ENCODE results near the gene SETDB1.

The SETDB1 gene

GRCh38 chr1:151006327-151007052 lies 80.3 kb downstream of the SETDB1 start, which contains the start of gene MINDY1:
Gene MINDY1 (minus strand): TSS chr1:151006902. CDS start chr1:151002617, 4,285 bp downstream.
- DNase-seq, result peak; percentile 80

DNA sequence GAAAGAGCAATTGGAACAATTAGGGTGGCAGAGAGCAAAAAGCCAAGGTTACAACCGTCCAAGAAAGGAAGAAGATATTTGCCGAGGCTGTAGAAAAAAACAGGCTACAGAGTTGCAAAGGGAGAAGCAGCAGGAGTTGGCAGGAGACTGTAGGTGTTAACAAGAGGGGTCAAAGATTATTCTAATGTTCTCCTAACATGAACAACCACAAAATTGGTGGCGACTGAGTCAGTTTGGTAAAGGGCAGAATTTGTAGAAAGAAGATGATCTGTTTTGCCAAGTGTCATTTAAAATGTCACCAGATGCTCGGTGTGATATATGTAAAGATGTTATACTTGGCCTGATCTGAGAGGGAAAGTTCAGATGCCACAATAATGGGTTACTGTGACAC lies 81.7 kb downstream of the SETDB1 start:
- no peak for DNase-seq

DNA sequence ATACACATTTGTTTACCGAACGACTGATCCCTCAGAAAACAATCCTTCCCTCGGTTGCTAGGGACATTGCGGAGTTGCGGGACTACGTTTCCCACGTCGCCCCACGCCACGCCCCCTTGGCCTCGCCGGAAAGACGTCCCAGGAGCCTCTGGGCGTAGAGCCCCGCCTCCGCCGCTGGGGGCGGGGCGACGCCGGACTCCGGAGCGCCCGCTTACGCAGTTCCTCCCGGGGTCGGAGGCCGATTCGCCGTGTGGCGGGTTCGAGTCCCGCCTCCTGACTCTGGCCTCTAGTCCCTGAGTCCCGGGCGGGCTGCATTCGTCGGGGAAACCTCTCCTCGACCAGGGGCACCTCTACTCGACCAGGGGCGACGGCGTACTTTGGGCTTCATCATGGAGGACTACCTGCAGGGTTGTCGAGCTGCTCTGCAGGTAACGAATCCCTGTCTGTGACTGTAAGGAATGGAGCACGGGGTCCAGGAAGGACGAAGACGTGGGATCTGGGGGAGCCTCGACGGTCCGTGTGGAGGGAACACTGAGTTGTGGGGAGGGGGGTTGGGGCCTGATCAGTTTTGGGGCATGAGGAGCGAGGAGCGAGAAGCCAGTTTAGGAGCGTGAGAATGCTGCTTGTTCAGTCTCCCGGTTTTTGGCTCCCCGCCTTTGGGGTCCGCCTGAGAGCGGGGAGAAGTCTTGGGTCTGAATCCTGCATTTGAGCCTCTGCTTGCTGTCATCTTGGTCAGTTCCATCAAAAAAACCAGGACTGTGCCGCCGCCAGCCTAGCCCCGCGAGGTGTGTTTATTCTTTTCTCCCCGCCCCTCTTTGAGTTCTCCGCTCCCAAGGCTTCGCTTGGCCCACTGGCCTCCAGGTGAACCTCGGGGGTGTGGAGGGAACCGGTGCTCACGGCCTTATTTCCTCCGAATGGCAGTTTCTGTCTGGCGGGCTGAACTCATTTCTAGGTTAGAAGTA lies 82.4 kb downstream of the SETDB1 start, which contains the start of gene PRUNE1:
Gene PRUNE1, plus strand, starts transcription at position 206 of the 962 bp plus-strand sequence. Its CDS starts 184 bp downstream, at position 390.
- peak; percentile 97 for DNase-seq

GRCh38 chr1:151009206-151009587 lies 83.0 kb downstream of the SETDB1 start:
- DNase-seq, result no peak

DNA sequence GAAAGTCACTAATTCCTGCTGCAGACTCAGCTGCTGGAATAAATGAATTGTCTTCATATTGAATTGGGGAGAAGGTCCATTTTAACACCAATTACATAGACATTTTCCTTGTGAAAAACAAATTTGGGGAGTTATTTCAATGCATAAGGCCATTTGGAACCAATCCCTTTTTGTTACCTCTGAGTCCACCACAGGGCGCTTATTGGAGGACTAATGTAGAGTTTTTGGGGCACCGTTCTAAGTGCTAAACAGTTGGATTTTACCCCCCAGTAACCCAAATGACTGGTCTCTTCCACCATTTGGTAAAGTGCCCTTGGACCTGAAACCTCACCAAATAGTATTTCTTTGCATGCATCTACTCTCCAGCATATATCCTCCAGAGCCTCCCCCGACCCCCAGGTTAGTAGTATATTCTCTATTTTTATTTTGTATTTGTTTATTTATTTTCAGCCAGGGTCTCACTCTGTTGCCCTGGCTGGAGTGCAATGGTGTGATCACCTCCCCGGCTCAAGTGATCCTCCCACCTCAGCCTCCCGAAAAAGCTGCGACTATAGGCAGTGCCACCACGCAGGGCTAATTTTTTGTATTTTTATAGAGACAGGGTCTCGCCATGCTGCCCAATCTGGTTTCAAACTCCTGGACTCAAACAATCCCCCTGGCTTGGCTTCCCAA lies 83.6 kb downstream of the SETDB1 start:
- DNase-seq, result no peak

- DNase-seq, result no peak
Observed at GRCh38 chr1:151010346-151010726, 84.2 kb downstream of the SETDB1 start.

- DNase-seq, result no peak
Observed at GRCh38 chr1:151011154-151011850, 85.1 kb downstream of the SETDB1 start.

DNA sequence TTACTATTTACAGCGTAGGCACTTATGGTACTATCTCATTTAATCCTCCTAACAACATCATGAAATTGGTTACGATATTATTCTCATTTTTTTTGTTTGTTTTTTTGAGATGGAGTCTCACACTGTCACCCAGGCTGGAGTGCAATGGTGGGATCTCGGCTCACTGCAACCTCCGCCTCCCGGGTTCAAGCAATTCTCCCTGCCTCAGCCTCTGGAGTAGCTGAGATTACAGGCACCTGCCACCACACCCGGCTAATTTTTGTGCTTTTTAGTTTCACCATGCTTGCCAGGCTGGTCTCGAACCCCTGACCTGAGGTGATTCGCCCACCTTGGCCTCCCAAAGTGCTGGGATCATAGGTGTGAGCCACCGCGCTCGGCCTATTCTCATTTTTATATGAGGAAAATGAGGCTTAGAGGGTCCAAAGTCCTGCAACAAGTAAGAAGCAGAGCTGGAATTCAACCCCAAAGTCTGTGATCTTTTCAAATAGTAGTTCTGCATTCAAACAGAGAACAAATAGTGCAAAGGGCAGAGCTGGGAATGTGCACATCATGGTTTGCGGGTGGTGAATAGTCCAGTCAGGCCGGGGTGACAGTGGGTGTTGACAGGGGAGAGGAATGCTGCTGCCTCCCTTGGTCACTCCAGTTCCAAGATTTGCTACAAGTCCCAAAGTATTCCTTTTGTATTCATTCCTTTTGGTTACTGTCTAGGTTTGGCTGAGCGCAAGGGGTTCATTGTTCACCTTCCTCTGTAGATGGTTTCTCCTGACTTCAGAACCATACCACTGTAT lies 86.7 kb downstream of the SETDB1 start:
- no peak for DNase-seq

DNA sequence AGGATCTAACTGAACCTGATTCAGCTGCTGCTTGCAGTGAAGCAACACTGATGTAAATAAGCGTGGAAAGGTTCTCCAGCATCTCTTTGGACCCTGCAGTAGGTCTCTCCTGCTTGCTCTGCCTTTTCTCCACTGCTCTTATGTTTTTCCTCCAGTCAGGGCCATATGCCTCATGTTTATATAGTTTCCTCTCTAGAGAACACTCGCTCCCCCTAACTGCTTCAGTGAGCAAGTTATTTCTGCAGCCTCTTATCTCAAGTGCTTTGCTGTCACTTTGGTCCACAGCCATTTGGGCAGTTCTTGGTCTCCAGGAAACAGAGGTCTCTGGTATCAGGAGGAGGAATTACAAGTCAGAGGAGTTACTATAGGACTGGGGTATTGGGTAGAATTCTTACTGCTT lies 87.4 kb downstream of the SETDB1 start:
- DNase-seq, result no peak
